CD4-positive, alpha-beta T cell treated with Interleukin-4 for 1 hour (primary cell): Measurements from ENCODE around the gene ASPG.

Experiments used
- DNase-seq, 2 donors: peaks; one replicate each; pipeline ENCODE4 v3.0.0-alpha.2; 2020 to 2022

Gene ASPG

GRCh38 chr14:104106471-104106991 is 21.0 kb downstream of the ASPG start:
- DNase-seq, result no peak

DNA sequence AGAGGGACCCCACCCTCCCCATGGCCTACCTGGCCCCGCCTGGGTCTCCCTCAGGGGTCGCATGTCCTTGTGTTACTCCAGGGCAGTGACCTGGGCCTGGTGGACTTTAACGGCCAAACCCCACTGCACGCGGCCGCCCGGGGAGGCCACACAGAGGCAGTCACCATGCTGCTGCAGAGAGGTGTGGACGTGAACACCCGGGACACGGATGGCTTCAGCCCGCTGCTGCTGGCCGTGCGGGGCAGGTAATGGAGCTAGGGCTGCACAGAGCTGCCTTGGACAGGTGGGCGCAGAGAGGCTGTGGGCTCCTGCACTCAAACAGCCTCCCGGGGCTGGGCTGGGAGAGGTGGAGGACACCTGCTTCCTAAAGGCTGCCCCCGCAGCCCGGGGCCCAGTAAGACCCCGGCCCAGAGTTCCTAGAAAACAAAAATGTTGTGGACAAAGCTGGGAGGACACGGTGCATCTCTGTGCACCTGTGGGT is 21.6 kb downstream of the ASPG start:
- no peak for DNase-seq

GRCh38 chr14:104107611-104108569 is 22.4 kb downstream of the ASPG start:
- no peak for DNase-seq

- DNase-seq, result no peak
Measured at GRCh38 chr14:104108570-104109541, 23.4 kb downstream of the ASPG start.

GRCh38 chr14:104109731-104110361 is 24.3 kb downstream of the ASPG start:
- DNase-seq, result no peak

GRCh38 chr14:104110491-104111209 is 25.1 kb downstream of the ASPG start:
- no peak for DNase-seq

DNA sequence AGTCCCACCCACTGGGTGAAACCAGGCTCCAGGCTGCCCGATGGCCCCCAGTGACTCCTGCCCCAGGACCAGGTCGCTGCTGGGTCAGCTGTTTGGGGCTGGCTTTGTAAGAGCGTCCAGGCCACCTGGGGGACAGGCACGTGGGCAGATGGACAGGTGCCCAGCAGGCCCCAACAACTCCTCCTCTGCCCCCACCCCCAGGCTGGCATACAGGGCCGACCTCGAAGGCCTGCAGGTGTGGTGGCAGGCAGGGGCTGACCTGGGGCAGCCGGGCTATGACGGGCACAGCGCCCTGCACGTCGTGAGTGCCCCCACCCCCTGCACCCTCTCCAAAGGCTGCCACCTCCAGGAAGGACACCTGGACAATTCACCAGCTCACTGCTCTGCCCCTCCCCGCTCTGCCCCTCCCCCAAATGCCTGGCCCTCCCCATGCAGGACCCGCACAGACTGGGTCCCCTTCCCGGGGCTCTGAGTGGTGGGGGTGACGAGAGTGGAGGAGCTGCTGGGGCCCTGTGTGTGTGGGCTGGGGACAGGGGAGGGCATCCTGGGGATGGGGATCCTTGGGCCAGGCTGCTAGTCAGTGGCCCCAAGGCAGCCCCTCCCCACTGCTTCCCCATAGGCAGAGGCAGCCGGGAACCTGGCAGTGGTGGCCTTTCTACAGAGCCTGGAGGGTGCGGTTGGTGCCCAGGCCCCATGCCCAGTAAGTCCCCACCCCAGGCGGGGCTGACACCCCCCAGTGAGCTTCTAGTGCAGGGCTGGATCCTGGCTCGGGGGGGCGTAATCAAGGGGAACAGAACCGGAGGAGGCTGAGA is 26.0 kb downstream of the ASPG start:
- DNase-seq, result no peak

DNA sequence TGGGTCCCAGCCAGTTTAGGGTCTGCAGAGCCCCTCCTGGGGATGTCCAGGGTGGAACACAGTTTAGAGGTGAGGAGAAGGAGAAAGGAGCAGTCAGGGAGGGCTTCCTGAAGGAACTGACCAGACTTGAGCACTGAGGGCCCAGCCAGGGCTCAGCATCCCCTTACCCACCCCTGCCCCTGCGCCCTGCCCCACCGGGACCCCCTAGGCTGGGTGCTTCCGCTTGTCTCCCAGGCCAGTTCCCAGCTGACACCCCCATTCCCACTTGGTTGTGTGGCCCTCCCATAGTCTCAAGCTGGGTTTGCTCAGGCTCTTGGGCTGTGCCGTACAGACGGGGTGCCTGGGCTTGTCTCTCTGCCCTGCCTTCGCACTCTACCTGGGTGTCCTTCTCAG is 26.6 kb downstream of the ASPG start:
- DNase-seq, result no peak

GRCh38 chr14:104112609-104113571 is 27.4 kb downstream of the ASPG start:
- DNase-seq, result no peak

DNA sequence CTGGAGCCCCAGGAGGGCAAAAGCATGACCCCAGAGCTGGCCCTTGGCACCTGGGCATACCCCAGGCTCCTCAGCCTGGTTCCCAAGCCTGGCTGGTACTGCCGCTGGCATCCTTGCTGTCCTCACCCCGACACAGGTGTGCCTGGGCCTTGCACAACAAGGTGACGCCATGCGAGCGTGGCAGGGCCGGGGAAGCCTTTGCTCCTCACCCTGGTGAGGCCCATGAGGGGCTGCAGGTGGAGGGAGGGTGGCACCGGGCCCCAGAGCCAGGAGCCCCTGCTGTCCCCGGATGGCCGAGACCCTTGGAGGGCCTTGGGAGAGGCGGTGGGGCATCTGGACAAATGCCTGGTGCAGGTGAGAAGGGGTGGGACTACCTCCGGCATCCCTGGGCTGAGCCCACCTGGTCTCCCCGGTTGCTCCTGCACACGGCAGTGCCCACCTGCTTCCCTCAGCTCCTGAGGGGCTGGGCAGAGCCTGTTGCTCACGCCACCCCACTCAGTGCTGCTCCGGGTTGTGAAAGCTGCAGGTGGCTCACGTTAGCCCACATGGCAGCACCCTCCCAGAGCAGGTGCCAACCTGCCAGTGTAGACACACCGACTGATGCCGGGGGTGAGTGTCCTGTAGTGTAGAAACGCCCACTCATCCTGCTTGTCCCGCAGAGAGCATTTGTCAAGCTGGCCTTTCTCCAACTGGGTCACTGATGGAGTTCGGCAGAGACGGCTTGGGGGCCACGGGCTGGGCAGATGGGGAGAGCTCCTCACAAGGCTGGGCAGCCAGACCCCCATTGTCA is 28.3 kb downstream of the ASPG start:
- DNase-seq, result no peak

- DNase-seq, result no peak
Measured at GRCh38 chr14:104114421-104115130, 29.1 kb downstream of the ASPG start.

GRCh38 chr14:104115131-104115600 is 29.7 kb downstream of the ASPG start:
- no peak for DNase-seq

DNA sequence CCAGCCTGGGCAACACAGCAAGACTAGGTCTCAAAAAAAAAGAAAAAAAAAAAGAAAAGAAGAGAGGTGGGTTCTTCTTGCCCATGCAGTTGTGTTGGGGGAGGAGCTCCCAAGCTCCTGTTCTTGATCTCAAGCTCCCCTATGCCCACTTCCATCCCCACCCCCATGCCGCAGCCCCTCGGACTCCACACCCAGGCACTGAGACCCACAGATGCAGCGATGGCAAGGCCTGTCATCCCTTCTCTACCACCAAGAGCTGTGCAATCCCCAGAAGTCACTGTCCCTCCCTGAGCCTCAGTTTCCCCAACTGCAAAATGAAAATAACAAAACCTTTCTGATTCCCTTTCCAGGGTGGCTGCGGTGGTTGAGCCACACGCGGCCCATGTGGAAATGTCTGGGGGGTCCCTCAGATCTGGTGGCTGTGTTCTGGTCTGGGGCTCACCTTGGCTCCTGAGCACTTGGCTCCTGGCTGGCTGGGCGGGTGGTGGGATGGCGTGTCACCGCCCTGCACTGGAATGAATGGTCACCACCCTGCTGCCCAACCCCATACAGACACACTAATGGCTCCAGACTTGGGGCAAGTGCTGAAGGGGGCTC is 30.3 kb downstream of the ASPG start:
- no peak for DNase-seq

DNA sequence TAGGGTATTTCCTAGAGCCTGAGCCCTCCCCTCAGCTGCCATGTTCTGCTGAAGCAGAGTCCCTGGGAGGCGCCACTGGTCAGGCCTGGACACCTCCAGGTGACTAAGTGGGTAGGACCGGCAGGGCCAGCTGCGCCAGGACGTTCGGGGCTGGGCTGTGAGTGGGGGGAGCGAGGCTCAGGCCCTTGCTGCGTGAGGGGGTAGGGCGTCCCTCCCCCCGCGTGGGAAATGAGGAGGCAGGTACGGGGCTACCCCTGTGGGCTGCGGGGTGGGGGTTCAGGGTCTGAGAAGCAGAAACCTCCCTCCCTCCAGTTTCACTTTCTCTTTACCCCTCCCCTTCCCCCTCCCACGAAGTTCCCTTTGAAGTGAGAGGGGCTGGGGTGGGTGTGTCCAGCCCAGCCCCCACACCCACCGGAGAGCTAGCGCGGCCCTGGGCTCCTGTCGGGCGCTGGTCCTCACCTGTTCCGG is 30.8 kb downstream of the ASPG start:
- no peak for DNase-seq

GRCh38 chr14:104116756-104117340 is 31.3 kb downstream of the ASPG start:
- DNase-seq, result no peak

DNA sequence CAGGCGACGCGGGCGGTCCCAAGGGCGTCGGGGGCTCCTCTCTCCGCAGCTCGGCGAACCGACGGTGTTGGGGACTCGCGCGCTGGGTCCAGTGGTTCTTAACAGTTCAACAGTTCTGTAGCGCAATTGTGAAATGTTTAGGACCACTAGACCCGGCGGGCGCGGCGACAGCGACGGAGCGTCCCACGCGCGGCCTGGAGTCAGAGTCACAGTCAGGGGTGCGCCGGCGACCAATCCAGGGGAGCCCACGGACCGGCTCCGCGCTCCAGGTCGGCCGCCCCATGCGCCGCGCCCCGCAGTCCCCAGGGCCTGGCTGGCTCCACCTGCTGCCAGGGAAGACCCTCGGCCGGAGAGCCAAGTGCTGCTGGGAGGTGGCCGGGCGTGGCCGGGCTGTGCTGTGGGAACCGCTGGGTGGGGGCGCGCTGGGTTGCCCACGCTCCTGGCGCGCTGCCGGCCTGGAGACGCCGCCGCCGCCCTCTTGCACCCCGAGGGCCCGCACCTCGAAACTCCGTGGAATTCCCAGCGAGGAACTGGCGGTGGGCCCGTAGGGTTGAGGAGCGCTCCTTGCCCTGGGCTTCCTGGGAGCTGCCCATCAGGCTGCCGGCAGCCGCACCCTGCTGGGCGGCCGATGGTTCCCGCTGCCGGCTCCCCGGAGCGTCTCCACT is 32.0 kb downstream of the ASPG start:
- no peak for DNase-seq
